Endothelial cell of umbilical vein (primary cell): ENCODE data around the gene TMTC1. TPM values are rescaled to one million over a fixed set of nuclear protein-coding genes. Genes with fewer than 3 reads are reported as not detected.
A peak's percentile ranks its signal among the peaks of the same experiment; 100 is the strongest.

Experiments used
- BruUV-seq: library from RNA; stranded (reverse); fragments of 400-500 nt; replicated peaks from 2 replicates; lab custom pipeline; 2021; lab: Mats Ljungman, UMichigan
- CTCF ChIA-PET: fragments of 300-600, 350-600 bp; sonication (Branson Sonifier 250); formaldehyde crosslinking; loops from one replicate; lab custom pipeline; 2021; ENCODE audit warnings: antibody characterized with exemption, inconsistent platforms; lab: Charles Lee
- POLR2A ChIA-PET: fragments of 300-600, 350-600 bp; sonication (Branson Sonifier 250); formaldehyde crosslinking; loops from one replicate; lab custom pipeline; 2021; ENCODE audit warnings: antibody characterized with exemption, inconsistent platforms; lab: Charles Lee
- DNase-seq: peaks from one replicate; pipeline ENCODE4 v3.0.0-alpha.2; 2011; ENCODE audit warnings: low read depth, low spot score
- FAIRE-seq: peaks from 2 replicates; lab custom pipeline; 2011; peaks lifted over from hg19 to GRCh38; lab: Jason Lieb, UNC
- H2AFZ ChIP-seq: 2 replicates; pipeline ENCODE4 v1.6.0; 2012; ENCODE audit warnings: low read depth, low read length, control low read depth, inconsistent platforms
- H3K27ac ChIP-seq: 2 replicates; pipeline ENCODE4 v1.5.1; 2011; ENCODE audit warnings: low read depth, mild to moderate bottlenecking, control low read depth, low read length, moderate library complexity; ENCODE audit not compliant: insufficient read depth
- H3K27me3 ChIP-seq, 2 experiments: 2 replicates each; pipeline versions ENCODE4 v1.6.0 to v1.6.1; 2011; ENCODE audit warnings: low read length in 2 of 2, mixed read lengths in 1 of 2; ENCODE audit not compliant: control insufficient read depth in 2 of 2, insufficient read depth in 2 of 2
- H3K36me3 ChIP-seq, 2 experiments: 2 replicates in 1 of 2; 3 replicates in 1 of 2; pipeline ENCODE4 v1.5.1; 2011; ENCODE audit warnings: low read length in 2 of 2, mild to moderate bottlenecking in 1 of 2, moderate library complexity in 1 of 2; ENCODE audit not compliant: control insufficient read depth in 2 of 2, insufficient read depth in 2 of 2; ENCODE audit errors: extremely low read depth in 1 of 2
- H3K4me1 ChIP-seq: 3 replicates; pipeline ENCODE4 v1.5.1; 2011; ENCODE audit warnings: mild to moderate bottlenecking, low read length; ENCODE audit not compliant: control insufficient read depth, insufficient read depth; ENCODE audit errors: extremely low read depth
- H3K4me2 ChIP-seq: 2 replicates; pipeline ENCODE4 v1.6.1; 2011; ENCODE audit warnings: low read length, control low read depth, mixed read lengths; ENCODE audit not compliant: insufficient read depth
- H3K4me3 ChIP-seq, 3 experiments: fragments of 200-600 bp in 1 of 3; sonication (generic), shearing (Covaris generic) in 1 of 3; replicated peaks in 1 of 3; 2 replicates each; pipeline ENCODE4 v1.5.1; 2011 to 2016; ENCODE audit warnings: control low read depth in 3 of 3, low read length in 3 of 3, mild to moderate bottlenecking in 2 of 3, inconsistent platforms in 1 of 3, low read depth in 1 of 3, moderate library complexity in 1 of 3; ENCODE audit not compliant: insufficient read depth in 1 of 3
- H3K79me2 ChIP-seq: 2 replicates; pipeline ENCODE4 v1.6.0; 2012; ENCODE audit warnings: low read length, inconsistent platforms; ENCODE audit not compliant: control insufficient read depth, insufficient read depth
- H3K9ac ChIP-seq: replicated peaks from 2 replicates; pipeline ENCODE3; 2011; ENCODE audit warnings: low read length, control low read depth; ENCODE audit not compliant: insufficient read depth; ENCODE audit errors: extremely low read depth
- H3K9me1 ChIP-seq: replicated peaks from 3 replicates; pipeline ENCODE4 v1.6.0; 2011; ENCODE audit warnings: mild to moderate bottlenecking, low read length; ENCODE audit not compliant: control insufficient read depth, insufficient read depth; ENCODE audit errors: extremely low read depth
- H3K9me3 ChIP-seq: replicated peaks from 2 replicates; pipeline ENCODE4 v1.5.1; 2012; ENCODE audit warnings: low read length, inconsistent platforms; ENCODE audit not compliant: control insufficient read depth, insufficient read depth
- H4K20me1 ChIP-seq: replicated peaks from 2 replicates; pipeline ENCODE3; 2011; ENCODE audit warnings: mild to moderate bottlenecking, low read length; ENCODE audit not compliant: control insufficient read depth, insufficient read depth; ENCODE audit errors: extremely low read depth
- CTCF ChIP-seq, 2 donors: IDR thresholded peaks; 1 replicate in 1 of 2; 2 replicates in 1 of 2; pipeline ENCODE4 v1.5.1; 2011; ENCODE audit warnings: low read length in 2 of 2, mild to moderate bottlenecking in 2 of 2, moderate library complexity in 2 of 2, control low read depth in 1 of 2, inconsistent platforms in 1 of 2, low read depth in 1 of 2; ENCODE audit not compliant: insufficient read depth in 1 of 2; ENCODE audit errors: extremely low read depth in 1 of 2
- EZH2 ChIP-seq: IDR thresholded peaks from 2 replicates; pipeline ENCODE4 v1.6.1; 2012; ENCODE audit warnings: borderline replicate concordance, low read depth, mild to moderate bottlenecking, moderate library complexity, low read length, inconsistent platforms; ENCODE audit not compliant: severe bottlenecking
- FOS ChIP-seq: IDR thresholded peaks from 2 replicates; pipeline ENCODE4 v1.6.1; 2011; ENCODE audit warnings: mild to moderate bottlenecking, low read length, moderate library complexity, borderline replicate concordance; ENCODE audit not compliant: insufficient read depth
- GATA2 ChIP-seq: IDR thresholded peaks from 2 replicates; pipeline ENCODE4 v1.7.0; 2011; ENCODE audit warnings: low read depth, mild to moderate bottlenecking, moderate library complexity, mixed read lengths, low read length; ENCODE audit not compliant: insufficient read length, insufficient read depth
- JUN ChIP-seq: IDR thresholded peaks from 2 replicates; pipeline ENCODE4 v1.6.1; 2011; ENCODE audit warnings: borderline replicate concordance, low read depth; ENCODE audit not compliant: insufficient read length, insufficient read depth
- MAX ChIP-seq: IDR thresholded peaks from 2 replicates; pipeline ENCODE4 v1.6.1; 2011; ENCODE audit not compliant: insufficient read depth, insufficient read length
- MYC ChIP-seq: IDR thresholded peaks from one replicate; pipeline ENCODE4 v1.6.1; 2011; ENCODE audit warnings: mild to moderate bottlenecking, low read depth, low read length
- POLR2A ChIP-seq: IDR thresholded peaks from 2 replicates; pipeline ENCODE4 v1.6.1; 2012; ENCODE audit warnings: low read depth, mild to moderate bottlenecking, control low read depth, low read length
- POLR2AphosphoS5 ChIP-seq: IDR thresholded peaks from 2 replicates; pipeline ENCODE4 v1.6.1; 2012; ENCODE audit warnings: low read depth, mild to moderate bottlenecking, control low read depth, low read length, moderate library complexity; ENCODE audit not compliant: insufficient read depth
- dilution Hi-C: fragments of 300-500 bp; cut with MboI; formaldehyde crosslinking; loops from one replicate; pipeline ENCODE4 v1.15.0; 2019; ENCODE audit warnings: low sequenced_read_pairs; ENCODE audit not compliant: extremely low pct_ligation_motif_present
- intact Hi-C: fragments of 100-400 bp; cut with micrococcal nuclease; formaldehyde crosslinking; loops from one replicate; pipeline ENCODE4 v1.10.0; 2022
- polyA plus RNA-seq, 4 experiments: library from polyadenylated mRNA; depleted of rRNA in 3 of 4; stranded (reverse) in 3 of 4; unstranded in 1 of 4; fragments of >200 nt; gene quantifications; 2 replicates each; pipeline versions ENCODE4 v1.2.1 to v1.2.3, GENCODE V29; 2011 to 2012; ENCODE audit warnings: missing spikeins in 1 of 4
- total RNA-seq: library from RNA; stranded (reverse); gene quantifications from 2 replicates; pipeline ENCODE4 v1.2.3, GENCODE V29; 2021

TMTC1 gene
- total and polyA plus RNA-seq, 2 donors (not counting 3 experiments of a cell fraction or from before 2014, with no cell fraction given) = 5.4 to 5.9 TPM

- DNase-seq (no peak), FAIRE-seq (no peak)
- H3K4me2 ChIP-seq = peak overlapping the region; percentile 70
- peaks cover 25% of the 10 kb centered on the region for H3K4me1 ChIP-seq
- BruUV-seq = no TSS peak
- POLR2A ChIA-PET = no interaction called here
- intact Hi-C loops (loop anchor here (2.0 to 10.0 kb wide), 4 partner anchors 165 to 543 kb away; no protein-coding TSS in a partner anchor), dilution Hi-C loops (no loop called here)
- no peaks in the 10 kb centered on the region for H3K36me3 ChIP-seq
- peak overlapping the region; percentile 52 for H3K27ac ChIP-seq
- no peaks in the 10 kb centered on the region for H3K9me1 ChIP-seq
- H3K4me3 ChIP-seq = peak overlapping the region in 1 of 3 experiments; percentile 20
- H3K9ac ChIP-seq = no peak overlapping the region
- H3K79me2 ChIP-seq = no peaks in the 10 kb centered on the region
- H3K9me3 ChIP-seq = no peaks in the 10 kb centered on the region
- H4K20me1 ChIP-seq = no peaks in the 10 kb centered on the region
- no peak for TF ChIP-seq MAX
- no peak for TF ChIP-seq MYC
- no peak for TF ChIP-seq EZH2
- no peak for TF ChIP-seq GATA2
- no peak overlapping the region for H2AFZ ChIP-seq
- CTCF ChIA-PET = interaction anchor here (1.2 to 3.1 kb wide), 2 partner anchors 9 to 896 kb away, joined by 3 to 11 read pairs; no protein-coding TSS in a partner anchor
- H3K27me3 ChIP-seq = no peaks in the 10 kb centered on the region
Observed at GRCh38 chr12:29561664-29562071, 222.1 kb downstream of the TMTC1 start.

GRCh38 chr12:29559198-29559597 lies 224.5 kb downstream of the TMTC1 start:
- Histone ChIP-seq H3K4me3 (no peak overlapping the region), H3K79me2 (no peaks in the 10 kb centered on the region), H3K9me3 (no peaks in the 10 kb centered on the region), H2AFZ (peak overlapping the region; percentile 72), H3K9ac (no peak overlapping the region), H3K4me2 (peak overlapping the region; percentile 38), H3K27me3 (no peaks in the 10 kb centered on the region), H3K36me3 (no peaks in the 10 kb centered on the region), H3K27ac (no peak overlapping the region), H4K20me1 (no peaks in the 10 kb centered on the region), H3K9me1 (no peaks in the 10 kb centered on the region), H3K4me1 (peaks cover 25% of the 10 kb centered on the region)
- intact Hi-C loops (no loop called here), dilution Hi-C loops (no loop called here)
- CTCF ChIA-PET = interaction anchor here (0.7 to 1.3 kb wide), 2 partner anchors 24 to 39 kb away, joined by 3 read pairs; no protein-coding TSS in a partner anchor
- TF ChIP-seq MAX (no peak), POLR2AphosphoS5 (no peak), JUN (no peak), EZH2 (no peak), MYC (no peak), CTCF (IDR thresholded peaks at IDR 0.05; ENCODE audit: extremely low read depth in 1 of 2, insufficient read depth in 1 of 2, low read depth in 1 of 2, low read length in 2 of 2) (no peak), GATA2 (no peak), FOS (no peak), POLR2A (no peak)
- POLR2A ChIA-PET = no interaction called here
- no peak for FAIRE-seq
- peak; percentile 45 for DNase-seq
- no TSS peak for BruUV-seq
